HepG2 (cell line): ENCODE results near the gene ELOA2. TPM values are rescaled to one million over a fixed set of nuclear protein-coding genes. Genes with fewer than 3 reads are reported as not detected.
A peak's percentile ranks its signal among the peaks of the same experiment; 100 is the strongest.
"Not testable (repeated sequence)": the region's sequence is repeated elsewhere in the genome, so short reads cannot be mapped to it uniquely, and the experiment has no call there.

ENCODE experiments used
- ATAC-seq: fragments of 200-7000 bp; cut with Tn5 transposase; 3 replicates; pipeline ENCODE4 v1.9.1; 2020; ENCODE audit warnings: mild to moderate bottlenecking, moderate library complexity
- BruUV-seq: library from RNA; stranded (reverse); fragments of 400-500 nt; replicated peaks from 2 replicates; lab custom pipeline; 2021; lab: Mats Ljungman, UMichigan
- CTCF ChIA-PET: fragments of 300-600 bp; formaldehyde crosslinking; extraction: SDS; loops from one replicate; lab custom pipeline; 2021; ENCODE audit warnings: low total read pairs, inconsistent platforms, low intra/inter-chr PET ratio; lab: Yijun Ruan, JAX
- POLR2A ChIA-PET: fragments of 350-600 bp; sonication (Branson Sonifier 250); formaldehyde crosslinking; loops from one replicate; lab custom pipeline; 2020; ENCODE audit warnings: antibody characterized with exemption, inconsistent platforms; lab: Yijun Ruan, JAX
- DNase-seq: peaks from one replicate; pipeline ENCODE4 v3.0.0-alpha.2; 2015; ENCODE audit warnings: low spot score
- FAIRE-seq: peaks from 3 replicates; lab custom pipeline; 2011; peaks lifted over from hg19 to GRCh38; lab: Jason Lieb, UNC
- H2AFZ ChIP-seq: one replicate; pipeline ENCODE4 v1.6.1; 2011; ENCODE audit warnings: low read length, inconsistent platforms
- H3K27ac ChIP-seq: fragments of 300-600 bp; 3 replicates; pipeline ENCODE4 v1.8.0; 2011; ENCODE audit warnings: mixed run types, mild to moderate bottlenecking, mixed read lengths, low read length, inconsistent platforms; ENCODE audit not compliant: insufficient read depth; ENCODE audit errors: extremely low read length
- H3K27me3 ChIP-seq, 2 experiments: fragments of 200-600 bp in 1 of 2; 2 replicates in 1 of 2; 3 replicates in 1 of 2; pipeline versions ENCODE4 v1.6.0 to v1.8.0; 2011; ENCODE audit warnings: low read length in 2 of 2, mild to moderate bottlenecking in 2 of 2, moderate library complexity in 2 of 2, inconsistent platforms in 1 of 2; ENCODE audit not compliant: insufficient read depth in 2 of 2, control insufficient read depth in 1 of 2
- H3K36me3 ChIP-seq, 2 experiments: fragments of 200-600 bp in 1 of 2; replicated peaks in 1 of 2; 2 replicates in 1 of 2; 3 replicates in 1 of 2; pipeline versions ENCODE4 v1.5.1 to v1.8.0; 2011; ENCODE audit warnings: low read length in 2 of 2, inconsistent platforms in 1 of 2; ENCODE audit not compliant: insufficient read depth in 2 of 2, control insufficient read depth in 1 of 2
- H3K4me1 ChIP-seq: 2 replicates; pipeline ENCODE4 v1.5.1; 2012; ENCODE audit warnings: low read length, inconsistent platforms; ENCODE audit not compliant: insufficient read depth
- H3K4me2 ChIP-seq: 2 replicates; pipeline ENCODE4 v1.6.0; 2011; ENCODE audit warnings: low read depth, low read length, inconsistent platforms
- H3K4me3 ChIP-seq, 3 experiments: fragments of 200-600 bp in 1 of 3; sonication (generic), shearing (Covaris generic) in 1 of 3; replicated peaks in 1 of 3; 2 replicates each; pipeline ENCODE4 v1.5.1; 2011 to 2016; ENCODE audit warnings: low read length in 3 of 3, inconsistent platforms in 2 of 3, low read depth in 2 of 3, mild to moderate bottlenecking in 2 of 3, control low read depth in 1 of 3, mixed read lengths in 1 of 3; ENCODE audit not compliant: insufficient read depth in 1 of 3
- H3K79me2 ChIP-seq: one replicate; pipeline ENCODE4 v1.6.1; 2011; ENCODE audit warnings: low read length, inconsistent platforms; ENCODE audit not compliant: insufficient read depth
- H3K9ac ChIP-seq: 2 replicates; pipeline ENCODE4 v1.6.0; 2011; ENCODE audit warnings: mild to moderate bottlenecking, low read depth, low read length, inconsistent platforms; ENCODE audit not compliant: insufficient read depth
- H3K9me3 ChIP-seq: 2 replicates; pipeline ENCODE4 v1.5.1; 2012; ENCODE audit warnings: mild to moderate bottlenecking, low read length
- H4K20me1 ChIP-seq: 2 replicates; pipeline ENCODE4 v1.6.0; 2011; ENCODE audit warnings: inconsistent platforms, mild to moderate bottlenecking, low read length, moderate library complexity; ENCODE audit not compliant: insufficient read depth
- WGBS: methylation state at CpG from one replicate; pipeline ENCODE4 v1.1.6; 2017; ENCODE audit warnings: low lambda C conversion rate; 5-methylcytosine and 5-hydroxymethylcytosine counted together
- in situ Hi-C: cut with HindIII; loops from 2 replicates; pipeline ENCODE4 v1.10.0; 2017; ENCODE audit warnings: low pct_unique_long_range_greater_than_20kb; ENCODE audit not compliant: extremely low pct_ligation_motif_present
- intact Hi-C: fragments of 100-400 bp; cut with micrococcal nuclease; formaldehyde crosslinking; loops from one replicate; pipeline ENCODE4 v1.10.0; 2022; ENCODE audit not compliant: unreplicated experiment
- polyA plus RNA-seq, 8 experiments: library from polyadenylated mRNA; depleted of rRNA in 3 of 8; stranded (reverse) in 7 of 8; unstranded in 1 of 8; fragments of >200 nt; fragmentation: Illumina TruSeq in 4 of 8; extraction: Trizol in 4 of 8; gene quantifications; 2 replicates each; pipeline versions ENCODE4 v1.2.1 to v1.2.3, GENCODE V29; 2011 to 2016; ENCODE audit warnings: low read depth in 4 of 8, missing spikeins in 1 of 8, mixed read lengths in 1 of 8; ENCODE audit not compliant: insufficient read depth in 1 of 8
- total RNA-seq, 5 experiments: library from RNA; depleted of rRNA; stranded (reverse); fragments of >200 nt; fragmentation: Illumina TruSeq; extraction: Trizol; gene quantifications; 2 replicates each; pipeline ENCODE4 v1.2.3, GENCODE V29; 2016; ENCODE audit warnings: low read depth in 1 of 5

The ELOA2 gene
- total and polyA plus RNA-seq, 2 of the 13 experiments (the other 11 are each of a cell fraction or from before 2014, with no cell fraction given), result not detected

- intact Hi-C loops, H3K27ac ChIP-seq, H3K79me2 ChIP-seq, BruUV-seq, CTCF ChIA-PET, H3K4me3 ChIP-seq, H3K9ac ChIP-seq, POLR2A ChIA-PET, H4K20me1 ChIP-seq, in situ Hi-C loops, FAIRE-seq, H3K4me1 ChIP-seq, H2AFZ ChIP-seq, ATAC-seq, H3K4me2 ChIP-seq, H3K9me3 ChIP-seq, DNase-seq, H3K36me3 ChIP-seq: not testable (repeated sequence)
- no CpG with 5 or more reads among the region's 29 CpGs for WGBS
- peaks cover 3 to 27% of the 10 kb centered on the region in 2 experiments; a peak in 4 of 5 replicates for H3K27me3 ChIP-seq
Observed at GRCh38 chr18:47028738-47029137, 6.7 kb downstream of the ELOA2 start.

GRCh38 chr18:47025557-47026174, 9.8 kb downstream of the ELOA2 start:
- H3K4me3 ChIP-seq, in situ Hi-C loops, DNase-seq, H3K9ac ChIP-seq, H3K79me2 ChIP-seq, CTCF ChIA-PET, H3K4me2 ChIP-seq, H3K9me3 ChIP-seq, BruUV-seq, H3K27ac ChIP-seq, H3K4me1 ChIP-seq, POLR2A ChIA-PET, H3K36me3 ChIP-seq, H3K27me3 ChIP-seq, H2AFZ ChIP-seq, H4K20me1 ChIP-seq, intact Hi-C loops: not testable (repeated sequence)
- 59% methylated on average over 11 of the region's 17 CpGs for WGBS
- peak; percentile 32 for ATAC-seq
- FAIRE-seq, result peak; percentile 12

GRCh38 chr18:47023769-47024465, 11.5 kb downstream of the ELOA2 start:
- intact Hi-C loops, H2AFZ ChIP-seq, H3K4me3 ChIP-seq, H4K20me1 ChIP-seq, H3K4me1 ChIP-seq, POLR2A ChIA-PET, BruUV-seq, FAIRE-seq, in situ Hi-C loops, DNase-seq, H3K27me3 ChIP-seq, H3K79me2 ChIP-seq, H3K36me3 ChIP-seq, CTCF ChIA-PET, H3K27ac ChIP-seq, H3K4me2 ChIP-seq, H3K9ac ChIP-seq, H3K9me3 ChIP-seq: not testable (repeated sequence)
- peak; percentile 19 for ATAC-seq
- WGBS, result no CpG with 5 or more reads among the region's 55 CpGs

GRCh38 chr18:47022821-47023220, 12.6 kb downstream of the ELOA2 start:
- DNase-seq, BruUV-seq, H3K9me3 ChIP-seq, in situ Hi-C loops, FAIRE-seq, ATAC-seq, H3K4me2 ChIP-seq, intact Hi-C loops, POLR2A ChIA-PET, H3K9ac ChIP-seq, H3K4me1 ChIP-seq, CTCF ChIA-PET, H3K79me2 ChIP-seq, H3K4me3 ChIP-seq, H3K36me3 ChIP-seq, H3K27ac ChIP-seq, H4K20me1 ChIP-seq, H2AFZ ChIP-seq, H3K27me3 ChIP-seq: not testable (repeated sequence)
- no CpG with 5 or more reads among the region's 29 CpGs for WGBS
